Measurements from ENCODE around the gene LCE3D.

DNA sequence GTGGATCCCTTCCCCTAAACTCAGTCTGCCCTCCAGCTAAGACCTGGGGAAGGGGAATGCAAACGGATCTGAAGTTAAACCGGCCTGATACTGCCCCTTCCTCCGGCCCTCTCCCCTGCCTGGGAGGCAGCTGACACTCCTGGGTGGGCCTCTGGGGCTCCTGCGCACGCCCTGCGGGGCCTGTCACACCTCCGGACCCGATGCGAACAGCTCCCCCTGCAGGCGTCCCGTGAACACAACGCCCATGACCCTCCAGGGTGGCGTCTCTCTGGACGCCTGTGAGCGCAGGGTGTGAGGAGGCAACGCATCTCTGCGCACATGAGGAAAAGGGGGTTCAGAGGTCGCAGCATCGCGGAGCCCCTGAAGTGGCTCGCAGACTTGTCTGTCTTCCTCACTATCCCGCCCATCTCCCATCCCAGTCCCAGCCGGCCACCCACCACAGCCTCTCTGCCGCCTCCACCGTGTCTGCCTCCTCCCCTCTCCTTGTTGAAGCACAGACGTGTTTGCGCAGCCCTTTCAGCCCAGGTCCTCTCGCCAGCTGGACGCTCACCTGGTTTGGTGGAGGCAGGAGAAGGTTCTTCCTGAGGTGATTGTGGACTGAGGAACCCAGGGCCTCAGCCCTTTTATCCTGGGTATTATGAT is 43.0 kb upstream of the LCE3D start:
- TF ChIP-seq, protein P1, sequence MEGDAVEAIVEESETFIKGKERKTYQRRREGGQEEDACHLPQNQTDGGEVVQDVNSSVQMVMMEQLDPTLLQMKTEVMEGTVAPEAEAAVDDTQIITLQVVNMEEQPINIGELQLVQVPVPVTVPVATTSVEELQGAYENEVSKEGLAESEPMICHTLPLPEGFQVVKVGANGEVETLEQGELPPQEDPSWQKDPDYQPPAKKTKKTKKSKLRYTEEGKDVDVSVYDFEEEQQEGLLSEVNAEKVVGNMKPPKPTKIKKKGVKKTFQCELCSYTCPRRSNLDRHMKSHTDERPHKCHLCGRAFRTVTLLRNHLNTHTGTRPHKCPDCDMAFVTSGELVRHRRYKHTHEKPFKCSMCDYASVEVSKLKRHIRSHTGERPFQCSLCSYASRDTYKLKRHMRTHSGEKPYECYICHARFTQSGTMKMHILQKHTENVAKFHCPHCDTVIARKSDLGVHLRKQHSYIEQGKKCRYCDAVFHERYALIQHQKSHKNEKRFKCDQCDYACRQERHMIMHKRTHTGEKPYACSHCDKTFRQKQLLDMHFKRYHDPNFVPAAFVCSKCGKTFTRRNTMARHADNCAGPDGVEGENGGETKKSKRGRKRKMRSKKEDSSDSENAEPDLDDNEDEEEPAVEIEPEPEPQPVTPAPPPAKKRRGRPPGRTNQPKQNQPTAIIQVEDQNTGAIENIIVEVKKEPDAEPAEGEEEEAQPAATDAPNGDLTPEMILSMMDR (IDR thresholded peaks at IDR 0.05): no peak
- TF ChIP-seq POLR2A (IDR thresholded peaks at IDR 0.05): no peak
